Glutamatergic neuron (in vitro differentiated cells): ENCODE results near the gene NAA10. TPM values are rescaled to one million over a fixed set of nuclear protein-coding genes. Genes with fewer than 3 reads are reported as not detected.

Source experiments
- DNase-seq: peaks from one replicate; pipeline ENCODE4 v3.0.0; 2022
- H3K27ac Mint-ChIP-seq: one replicate; pipeline ENCODE4 v1.8.0; 2020; ENCODE audit warnings: mild to moderate bottlenecking, mixed read lengths, inconsistent platforms; ENCODE audit not compliant: unreplicated experiment
- H3K27me3 Mint-ChIP-seq: one replicate; pipeline ENCODE4 v1.8.0; 2020; ENCODE audit warnings: mild to moderate bottlenecking, moderate library complexity, mixed read lengths, inconsistent platforms; ENCODE audit not compliant: unreplicated experiment
- H3K36me3 Mint-ChIP-seq: one replicate; pipeline ENCODE4 v1.8.0; 2020; ENCODE audit warnings: mild to moderate bottlenecking, mixed read lengths, inconsistent platforms; ENCODE audit not compliant: unreplicated experiment
- H3K4me1 Mint-ChIP-seq: one replicate; pipeline ENCODE4 v1.8.0; 2020; ENCODE audit warnings: mild to moderate bottlenecking, low read depth, mixed read lengths, inconsistent platforms; ENCODE audit not compliant: unreplicated experiment
- H3K4me3 Mint-ChIP-seq: one replicate; pipeline ENCODE4 v1.8.0; 2020; ENCODE audit warnings: mild to moderate bottlenecking, mixed read lengths, inconsistent platforms; ENCODE audit not compliant: unreplicated experiment
- H3K9me3 Mint-ChIP-seq: one replicate; pipeline ENCODE4 v1.8.0; 2020; ENCODE audit warnings: mild to moderate bottlenecking, moderate library complexity, mixed read lengths, inconsistent platforms; ENCODE audit not compliant: unreplicated experiment
- CTCF ChIP-seq: fragments of 200-600 bp; sonication (generic); IDR thresholded peaks from one replicate; pipeline ENCODE4 v1.5.0; 2021; ENCODE audit not compliant: partially characterized antibody, unreplicated experiment
- total RNA-seq: library from RNA; stranded (reverse); fragmentation: NEBNext Ultra II Directional; extraction: Animal tissue kit (Norgen Biotek cat#: 25700); gene quantifications from one replicate; pipeline ENCODE4 v1.2.1, GENCODE V29; 2021; ENCODE audit not compliant: unreplicated experiment

The NAA10 gene
- total RNA-seq, 1 donor from 2014 or later: 129 TPM

- no peak overlapping the region for H3K4me3 Mint-ChIP-seq
- no peak for DNase-seq
- peaks cover 2% of the 10 kb centered on the region for H3K27me3 Mint-ChIP-seq
- no peaks in the 10 kb centered on the region for H3K36me3 Mint-ChIP-seq
- peaks cover 1% of the 10 kb centered on the region for H3K9me3 Mint-ChIP-seq
- no peaks in the 10 kb centered on the region for H3K4me1 Mint-ChIP-seq
- no peak for TF ChIP-seq CTCF
- no peak overlapping the region for H3K27ac Mint-ChIP-seq
These were observed 4.7 kb upstream of the NAA10 start for GRCh38 chrX:153939573-153939972.

- Mint-ChIP-seq H3K36me3 (no peaks in the 10 kb centered on the region), H3K27ac (no peak overlapping the region), H3K9me3 (peaks cover 1% of the 10 kb centered on the region), H3K27me3 (peaks cover 2% of the 10 kb centered on the region), H3K4me1 (no peaks in the 10 kb centered on the region), H3K4me3 (no peak overlapping the region)
- no peak for DNase-seq
- no peak for TF ChIP-seq CTCF
These were observed 3.5 kb upstream of the NAA10 start for GRCh38 chrX:153938226-153938786.

GRCh38 chrX:153937056-153937455, 2.2 kb upstream of the NAA10 start:
- Mint-ChIP-seq H3K27ac (no peak overlapping the region), H3K4me3 (no peak overlapping the region), H3K9me3 (peaks cover 1% of the 10 kb centered on the region), H3K36me3 (no peaks in the 10 kb centered on the region), H3K27me3 (peaks cover 2% of the 10 kb centered on the region), H3K4me1 (no peaks in the 10 kb centered on the region)
- no peak for DNase-seq
- TF ChIP-seq CTCF: no peak

GRCh38 chrX:153935326-153935851, 552 bp upstream of the NAA10 start:
- H3K27me3 Mint-ChIP-seq: peaks cover 2% of the 10 kb centered on the region
- no peaks in the 10 kb centered on the region for H3K36me3 Mint-ChIP-seq
- peaks cover 1% of the 10 kb centered on the region for H3K9me3 Mint-ChIP-seq
- peak overlapping the region; percentile 78 for H3K4me3 Mint-ChIP-seq
- DNase-seq: no peak
- no peak for TF ChIP-seq CTCF
- no peaks in the 10 kb centered on the region for H3K4me1 Mint-ChIP-seq
- H3K27ac Mint-ChIP-seq: no peak overlapping the region

- Mint-ChIP-seq H3K36me3 (no peaks in the 10 kb centered on the region), H3K27ac (peak overlapping the region; percentile 48), H3K9me3 (peaks cover 1% of the 10 kb centered on the region), H3K27me3 (peaks cover 2% of the 10 kb centered on the region), H3K4me1 (no peaks in the 10 kb centered on the region), H3K4me3 (peak overlapping the region; percentile 84)
- DNase-seq: no peak
- no peak for TF ChIP-seq CTCF
These were observed 582 bp downstream of the NAA10 start for GRCh38 chrX:153934148-153934761.
